HEK293 (cell line): ENCODE data around the gene PDE8B.

Source experiments
- YY2 ChIP-seq: fragments of 450-650 bp; formaldehyde crosslinking; IDR thresholded peaks from 2 replicates; pipeline ENCODE4 v1.5.1; 2016; ENCODE audit warnings: missing biosample characterization, missing genetic modification characterization
- ZBTB7A ChIP-seq: fragments of 450-650 bp; formaldehyde crosslinking; IDR thresholded peaks from 2 replicates; pipeline ENCODE4 v1.5.1; 2016; ENCODE audit warnings: low read depth, missing biosample characterization, missing genetic modification characterization
- ZNF121 ChIP-seq: fragments of 450-650 bp; formaldehyde crosslinking; IDR thresholded peaks from 2 replicates; pipeline ENCODE4 v1.5.1; 2016; ENCODE audit warnings: missing biosample characterization, missing genetic modification characterization
- ZNF138 ChIP-seq: fragments of 450-650 bp; formaldehyde crosslinking; IDR thresholded peaks from 2 replicates; pipeline ENCODE4 v1.5.1; 2016; ENCODE audit warnings: missing biosample characterization, missing genetic modification characterization, borderline replicate concordance
- ZNF211 ChIP-seq: fragments of 450-650 bp; formaldehyde crosslinking; IDR thresholded peaks from 2 replicates; pipeline ENCODE4 v1.5.1; 2016; ENCODE audit warnings: low read depth, missing biosample characterization, missing genetic modification characterization
- ZNF350 ChIP-seq: fragments of 450-650 bp; formaldehyde crosslinking; IDR thresholded peaks from 2 replicates; pipeline ENCODE4 v1.5.0; 2017; ENCODE audit warnings: missing biosample characterization, mild to moderate bottlenecking, missing genetic modification characterization
- ZNF423 ChIP-seq: fragments of 450-650 bp; formaldehyde crosslinking; IDR thresholded peaks from 2 replicates; pipeline ENCODE4 v1.5.1; 2016; ENCODE audit warnings: missing biosample characterization, missing genetic modification characterization
- ZNF560 ChIP-seq: fragments of 450-650 bp; formaldehyde crosslinking; IDR thresholded peaks from 2 replicates; pipeline ENCODE4 v1.5.1; 2017; ENCODE audit warnings: missing biosample characterization, missing genetic modification characterization, borderline replicate concordance
- ZNF670 ChIP-seq: fragments of 450-650 bp; formaldehyde crosslinking; IDR thresholded peaks from 2 replicates; pipeline ENCODE4 v1.5.1; 2016; ENCODE audit warnings: missing biosample characterization, missing genetic modification characterization, low read depth
- TF ChIP-seq, protein P1 (sequence below): fragments of 450-650 bp; formaldehyde crosslinking; IDR thresholded peaks from 2 replicates; pipeline ENCODE4 v1.5.1; 2016; ENCODE audit warnings: missing biosample characterization, missing genetic modification characterization
- TF ChIP-seq, protein P2 (sequence below): fragments of 450-650 bp; IDR thresholded peaks from 2 replicates; pipeline ENCODE4 v1.5.1; 2018; ENCODE audit warnings: missing biosample characterization, mild to moderate bottlenecking, missing genetic modification characterization
- TF ChIP-seq, protein P3 (sequence below): fragments of 450-650 bp; formaldehyde crosslinking; IDR thresholded peaks from 2 replicates; pipeline ENCODE4 v1.5.1; 2016; ENCODE audit warnings: missing biosample characterization, missing genetic modification characterization

DNA sequence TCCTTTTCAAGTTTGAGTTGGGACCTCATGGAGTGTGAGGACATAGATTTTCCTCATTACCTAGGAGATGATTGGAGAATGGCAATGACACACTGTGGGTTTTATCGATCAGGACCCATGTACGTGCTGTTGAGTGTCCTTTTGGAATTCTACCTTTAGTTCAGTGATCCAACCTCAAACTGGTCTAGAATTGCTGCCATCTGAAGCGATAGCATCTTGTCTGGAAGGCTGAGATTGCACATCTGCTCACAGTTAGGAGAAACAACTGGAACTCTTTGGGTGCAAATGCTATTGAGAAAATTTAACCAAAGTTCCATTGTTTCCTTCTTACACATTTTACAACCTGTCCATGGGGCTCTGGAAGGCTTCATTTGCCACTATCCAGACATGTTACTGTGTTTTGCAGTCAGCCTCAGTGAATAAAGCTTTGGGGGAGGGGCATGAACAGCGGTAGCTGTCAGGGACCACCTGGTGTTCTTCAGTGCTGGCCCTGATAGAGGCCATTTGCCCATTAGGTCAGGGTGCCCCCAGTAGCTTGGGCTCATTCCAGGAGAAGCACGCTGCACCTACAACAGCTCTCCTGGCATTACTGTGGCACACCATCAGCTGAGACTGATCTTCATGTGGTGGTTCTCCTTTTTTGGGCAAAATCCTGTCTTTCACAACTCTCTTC is 123.1 kb downstream of the PDE8B start:
- TF ChIP-seq ZNF138 (tag by site-specific recombination) (no peak), ZNF350 (tag by site-specific recombination) (no peak), ZNF211 (tag by site-specific recombination) (no peak), ZNF121 (tag by site-specific recombination) (no peak), ZNF560 (no peak), YY2 (tag by site-specific recombination) (no peak), ZNF423 (tag by site-specific recombination) (no peak), ZBTB7A (tag by site-specific recombination) (no peak), ZNF670 (tag by site-specific recombination) (no peak)
- TF ChIP-seq, protein P1, sequence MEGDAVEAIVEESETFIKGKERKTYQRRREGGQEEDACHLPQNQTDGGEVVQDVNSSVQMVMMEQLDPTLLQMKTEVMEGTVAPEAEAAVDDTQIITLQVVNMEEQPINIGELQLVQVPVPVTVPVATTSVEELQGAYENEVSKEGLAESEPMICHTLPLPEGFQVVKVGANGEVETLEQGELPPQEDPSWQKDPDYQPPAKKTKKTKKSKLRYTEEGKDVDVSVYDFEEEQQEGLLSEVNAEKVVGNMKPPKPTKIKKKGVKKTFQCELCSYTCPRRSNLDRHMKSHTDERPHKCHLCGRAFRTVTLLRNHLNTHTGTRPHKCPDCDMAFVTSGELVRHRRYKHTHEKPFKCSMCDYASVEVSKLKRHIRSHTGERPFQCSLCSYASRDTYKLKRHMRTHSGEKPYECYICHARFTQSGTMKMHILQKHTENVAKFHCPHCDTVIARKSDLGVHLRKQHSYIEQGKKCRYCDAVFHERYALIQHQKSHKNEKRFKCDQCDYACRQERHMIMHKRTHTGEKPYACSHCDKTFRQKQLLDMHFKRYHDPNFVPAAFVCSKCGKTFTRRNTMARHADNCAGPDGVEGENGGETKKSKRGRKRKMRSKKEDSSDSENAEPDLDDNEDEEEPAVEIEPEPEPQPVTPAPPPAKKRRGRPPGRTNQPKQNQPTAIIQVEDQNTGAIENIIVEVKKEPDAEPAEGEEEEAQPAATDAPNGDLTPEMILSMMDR (tag by site-specific recombination), result no peak
- TF ChIP-seq, protein P2, sequence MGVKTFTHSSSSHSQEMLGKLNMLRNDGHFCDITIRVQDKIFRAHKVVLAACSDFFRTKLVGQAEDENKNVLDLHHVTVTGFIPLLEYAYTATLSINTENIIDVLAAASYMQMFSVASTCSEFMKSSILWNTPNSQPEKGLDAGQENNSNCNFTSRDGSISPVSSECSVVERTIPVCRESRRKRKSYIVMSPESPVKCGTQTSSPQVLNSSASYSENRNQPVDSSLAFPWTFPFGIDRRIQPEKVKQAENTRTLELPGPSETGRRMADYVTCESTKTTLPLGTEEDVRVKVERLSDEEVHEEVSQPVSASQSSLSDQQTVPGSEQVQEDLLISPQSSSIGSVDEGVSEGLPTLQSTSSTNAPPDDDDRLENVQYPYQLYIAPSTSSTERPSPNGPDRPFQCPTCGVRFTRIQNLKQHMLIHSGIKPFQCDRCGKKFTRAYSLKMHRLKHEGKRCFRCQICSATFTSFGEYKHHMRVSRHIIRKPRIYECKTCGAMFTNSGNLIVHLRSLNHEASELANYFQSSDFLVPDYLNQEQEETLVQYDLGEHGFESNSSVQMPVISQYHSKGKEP, result no peak
- TF ChIP-seq, protein P3, sequence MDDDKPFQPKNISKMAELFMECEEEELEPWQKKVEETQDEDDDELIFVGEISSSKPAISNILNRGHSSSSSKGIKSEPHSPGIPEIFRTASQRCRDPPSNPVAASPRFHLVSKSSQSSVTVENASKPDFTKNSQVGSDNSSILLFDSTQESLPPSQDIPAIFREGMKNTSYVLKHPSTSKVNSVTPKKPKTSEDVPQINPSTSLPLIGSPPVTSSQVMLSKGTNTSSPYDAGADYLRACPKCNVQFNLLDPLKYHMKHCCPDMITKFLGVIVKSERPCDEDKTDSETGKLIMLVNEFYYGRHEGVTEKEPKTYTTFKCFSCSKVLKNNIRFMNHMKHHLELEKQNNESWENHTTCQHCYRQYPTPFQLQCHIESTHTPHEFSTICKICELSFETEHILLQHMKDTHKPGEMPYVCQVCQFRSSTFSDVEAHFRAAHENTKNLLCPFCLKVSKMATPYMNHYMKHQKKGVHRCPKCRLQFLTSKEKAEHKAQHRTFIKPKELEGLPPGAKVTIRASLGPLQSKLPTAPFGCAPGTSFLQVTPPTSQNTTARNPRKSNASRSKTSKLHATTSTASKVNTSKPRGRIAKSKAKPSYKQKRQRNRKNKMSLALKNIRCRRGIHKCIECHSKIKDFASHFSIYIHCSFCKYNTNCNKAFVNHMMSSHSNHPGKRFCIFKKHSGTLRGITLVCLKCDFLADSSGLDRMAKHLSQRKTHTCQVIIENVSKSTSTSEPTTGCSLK (tag by site-specific recombination), result no peak
